HG03520 (cell line): ENCODE data around the gene SUGCT.

Experiments used
- ATAC-seq: cut with Tn5 transposase; IDR thresholded peaks from one replicate; pipeline ENCODE4 v1.9.1; 2021; ENCODE audit warnings: mild to moderate bottlenecking, moderate library complexity; ENCODE audit not compliant: unreplicated experiment

SUGCT gene

DNA sequence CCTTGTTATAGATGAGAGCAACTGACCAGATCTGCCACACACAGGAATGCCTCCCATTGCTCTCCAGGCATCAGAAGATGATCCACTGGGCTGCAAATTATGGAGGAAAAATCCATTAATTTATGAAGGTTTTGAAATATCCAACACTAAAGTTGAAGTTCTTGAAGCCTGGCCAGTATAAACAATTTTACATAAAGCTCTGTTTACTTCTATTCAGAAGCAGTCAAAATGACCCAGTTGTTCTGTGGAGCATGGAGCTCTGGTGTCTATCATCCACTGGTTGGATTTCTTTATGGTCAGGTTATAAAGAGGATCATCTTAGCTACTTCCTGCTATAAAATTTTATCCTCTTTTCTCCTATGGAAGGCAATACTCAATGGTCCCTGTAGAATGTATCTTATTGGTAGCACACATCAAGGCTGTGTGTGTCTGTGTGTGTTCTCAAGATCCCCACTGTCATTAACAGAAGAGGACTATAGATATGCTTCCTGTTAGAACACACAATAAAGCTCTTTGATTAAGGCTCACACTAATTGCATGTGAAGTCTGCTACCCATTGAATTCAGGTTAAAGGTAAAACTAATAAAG is 747.4 kb downstream of the SUGCT start:
- ATAC-seq, result no peak

DNA sequence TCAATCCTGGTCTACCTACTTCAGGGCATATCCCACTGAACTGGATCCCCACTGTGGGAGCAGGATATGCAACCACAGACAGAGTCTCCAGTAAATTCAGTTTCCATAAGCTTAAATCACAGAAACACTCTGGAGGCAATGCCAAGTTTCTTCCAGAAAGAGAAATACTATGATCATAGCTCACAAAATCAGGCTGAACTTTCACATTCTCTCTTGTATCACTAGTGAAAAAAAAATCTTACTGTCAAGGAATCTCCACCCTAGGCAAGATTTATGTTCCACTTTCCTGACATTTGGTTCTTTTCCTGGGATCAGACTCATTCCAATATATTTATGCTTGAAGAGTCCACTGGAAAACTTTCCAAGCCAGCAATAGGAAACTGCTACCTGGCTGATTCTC is 749.0 kb downstream of the SUGCT start:
- ATAC-seq, result no peak

DNA sequence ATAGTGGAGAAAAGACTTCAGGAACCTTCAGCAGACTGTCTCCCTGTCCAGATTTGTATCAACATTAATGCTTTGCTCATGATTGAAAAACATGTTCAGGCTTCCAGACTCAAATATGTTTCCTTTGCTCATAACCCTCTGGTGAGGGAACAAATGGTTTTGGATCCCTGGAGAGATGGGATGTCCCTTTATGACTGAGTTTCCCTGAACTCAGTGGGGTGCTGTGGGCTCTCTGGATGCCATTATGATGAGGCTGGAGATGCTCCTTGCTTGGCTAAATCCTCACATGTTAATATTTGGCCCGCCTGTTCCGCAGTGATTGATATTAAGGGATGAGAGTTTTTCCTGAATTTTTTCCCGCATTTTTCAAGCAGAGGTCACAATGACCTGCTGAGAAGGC is 749.4 kb downstream of the SUGCT start:
- ATAC-seq, result no peak

DNA sequence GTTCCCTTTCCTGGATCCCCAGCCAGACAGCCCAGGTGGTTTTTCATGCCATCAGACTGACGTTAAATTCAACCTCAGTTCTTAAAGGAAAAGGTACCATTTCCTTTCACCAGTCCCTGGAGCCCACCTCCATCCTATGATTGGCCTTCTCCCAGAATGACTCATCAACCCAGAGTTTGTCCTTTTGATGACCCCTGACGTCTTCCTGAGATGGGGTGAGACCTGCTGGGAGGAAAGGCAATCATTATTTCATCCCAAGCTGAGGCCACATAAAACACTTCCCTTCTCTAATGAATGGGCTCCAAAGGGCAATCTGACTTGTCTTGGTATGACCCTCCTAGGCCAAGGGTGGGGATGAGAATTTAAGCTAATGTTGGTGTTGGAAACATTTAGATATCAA is 750.7 kb downstream of the SUGCT start:
- ATAC-seq, result no peak

DNA sequence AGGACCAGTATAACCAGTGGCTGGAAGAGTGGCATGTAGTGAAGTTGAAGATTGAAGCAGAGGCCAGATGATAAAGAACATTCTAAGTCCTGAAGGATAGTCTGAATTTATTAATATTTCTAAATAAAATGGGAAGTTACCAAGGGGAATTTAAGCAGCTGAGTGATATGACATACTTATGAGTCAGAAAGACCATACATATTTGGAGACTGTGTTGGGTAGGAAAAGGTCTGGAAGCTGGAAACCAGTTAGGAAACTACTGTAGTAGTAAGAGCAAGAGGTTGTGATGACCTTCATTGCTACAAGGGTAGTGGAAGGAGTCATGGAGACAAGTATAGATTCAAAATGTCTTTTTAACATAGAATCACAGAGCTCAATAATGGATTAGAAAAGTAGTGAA is 752.3 kb downstream of the SUGCT start:
- no peak for ATAC-seq

DNA sequence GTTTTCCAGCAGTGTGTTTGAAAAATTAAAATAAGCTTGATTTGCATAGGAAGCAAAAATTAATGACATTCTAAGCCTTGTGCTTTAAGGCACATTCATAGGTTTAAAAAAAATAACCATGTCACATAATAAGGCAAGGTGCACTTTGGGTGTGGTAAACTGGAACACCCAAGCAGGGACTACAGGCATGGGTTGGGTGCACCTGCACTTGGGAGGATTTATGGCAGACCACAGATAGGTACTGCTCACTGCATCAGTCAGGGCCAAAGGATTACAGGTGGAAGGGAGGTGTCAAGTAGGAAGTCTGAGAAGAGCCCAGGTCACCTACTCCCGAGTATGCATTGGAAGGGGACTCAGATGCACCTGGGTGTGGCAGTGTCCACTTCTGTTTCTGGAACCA is 753.7 kb downstream of the SUGCT start:
- no peak for ATAC-seq

DNA sequence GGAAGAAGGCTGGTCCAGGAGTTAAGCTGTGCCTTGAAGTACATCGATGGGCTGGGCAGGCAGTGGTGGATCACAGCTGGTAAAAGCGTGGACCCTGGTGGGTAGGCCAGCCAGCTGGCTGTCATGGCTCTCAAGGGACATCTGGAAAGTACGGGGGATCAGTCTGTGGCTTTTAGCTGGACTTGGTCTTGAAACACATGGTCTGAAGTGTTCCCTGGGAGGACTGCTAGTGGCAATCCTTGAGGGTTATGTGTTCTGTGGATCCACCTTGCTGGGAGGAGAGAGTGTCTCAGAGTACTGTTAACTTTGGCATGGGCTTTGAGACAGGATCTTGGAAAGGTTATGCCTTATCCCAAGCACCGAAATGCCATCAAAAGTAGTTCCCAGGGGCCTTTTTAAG is 754.3 kb downstream of the SUGCT start:
- no peak for ATAC-seq

DNA sequence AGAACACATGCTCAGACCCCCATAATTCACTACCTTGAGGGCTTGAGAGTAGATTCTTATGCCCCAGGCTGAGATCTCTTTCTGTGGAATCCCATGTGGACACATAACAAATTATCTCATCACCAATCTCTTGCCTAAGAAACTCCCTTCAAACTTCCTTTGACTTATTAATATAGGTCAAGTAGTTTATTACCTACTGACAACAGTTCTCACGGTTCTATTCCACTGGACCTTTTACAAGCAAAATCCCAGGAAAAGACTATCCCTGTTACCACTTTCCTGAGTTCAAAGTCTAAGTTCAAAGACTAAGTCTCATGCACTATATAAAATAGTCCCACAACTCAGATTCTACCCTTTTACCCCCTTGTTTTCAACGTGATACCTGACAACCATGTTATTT is 754.7 kb downstream of the SUGCT start:
- ATAC-seq, result no peak

DNA sequence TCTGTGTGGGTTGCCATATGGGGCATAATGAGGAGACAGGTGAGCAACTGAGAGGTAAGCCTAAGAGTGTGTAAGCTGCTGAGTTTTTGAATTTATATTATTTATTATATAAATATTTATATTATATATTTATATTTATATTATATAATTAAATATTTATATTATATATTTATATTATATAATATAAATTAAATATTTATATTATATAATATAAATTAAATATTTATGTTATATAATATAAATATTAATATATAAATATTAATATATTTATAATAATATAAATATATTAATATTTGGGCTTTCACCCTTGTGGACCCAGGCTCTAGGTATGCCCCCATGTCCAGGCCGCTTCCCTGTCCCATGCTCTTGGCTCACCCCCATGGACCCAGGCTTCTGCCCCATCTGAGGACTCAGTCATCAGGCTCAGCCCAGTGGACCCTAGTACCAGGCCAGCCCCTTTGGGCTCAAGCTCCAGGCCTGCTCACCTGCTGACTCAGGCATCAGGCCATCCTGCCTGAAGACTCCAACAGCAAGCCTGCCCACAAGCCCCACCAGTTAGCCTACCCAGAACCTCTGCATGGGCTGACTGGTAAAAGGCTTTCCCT is 755.4 kb downstream of the SUGCT start:
- ATAC-seq, result no peak

DNA sequence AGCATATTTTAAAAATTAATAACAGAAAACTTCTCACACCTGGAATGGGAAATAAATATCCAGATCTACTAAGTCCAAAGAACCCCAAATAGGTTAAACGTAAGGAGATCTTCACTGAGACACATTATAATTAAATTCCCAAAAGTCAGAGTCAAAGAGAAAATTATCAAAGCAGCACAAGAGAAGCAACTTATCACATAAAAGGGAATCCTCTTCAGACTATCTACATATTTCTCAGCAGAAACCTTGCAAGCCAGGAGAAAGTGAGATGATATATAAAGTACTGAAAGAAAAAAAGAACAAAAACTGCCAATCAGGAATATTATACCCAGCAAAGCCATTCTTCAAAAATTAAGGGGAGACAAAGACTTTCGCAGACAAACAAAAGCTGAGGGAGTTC is 756.4 kb downstream of the SUGCT start:
- no peak for ATAC-seq

DNA sequence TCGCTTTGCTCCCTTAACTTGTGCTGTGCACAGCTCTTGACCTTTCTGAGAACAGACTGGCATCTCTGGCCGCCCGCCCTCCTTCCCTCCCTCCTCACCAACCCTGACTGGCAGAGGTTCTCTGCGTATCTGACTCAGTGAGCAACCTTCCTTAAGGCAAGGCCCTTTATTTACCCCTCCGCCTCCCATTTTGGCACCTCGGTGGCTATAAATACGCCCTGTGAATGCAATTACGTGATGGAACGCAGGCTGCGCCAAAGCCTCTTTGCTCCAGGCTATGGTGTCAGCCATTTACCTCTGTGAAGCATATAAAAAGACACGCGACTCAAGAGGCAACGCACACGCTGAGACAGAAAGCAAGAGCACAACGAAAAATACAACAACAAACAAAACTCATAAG is 764.3 kb downstream of the SUGCT start:
- no peak for ATAC-seq

DNA sequence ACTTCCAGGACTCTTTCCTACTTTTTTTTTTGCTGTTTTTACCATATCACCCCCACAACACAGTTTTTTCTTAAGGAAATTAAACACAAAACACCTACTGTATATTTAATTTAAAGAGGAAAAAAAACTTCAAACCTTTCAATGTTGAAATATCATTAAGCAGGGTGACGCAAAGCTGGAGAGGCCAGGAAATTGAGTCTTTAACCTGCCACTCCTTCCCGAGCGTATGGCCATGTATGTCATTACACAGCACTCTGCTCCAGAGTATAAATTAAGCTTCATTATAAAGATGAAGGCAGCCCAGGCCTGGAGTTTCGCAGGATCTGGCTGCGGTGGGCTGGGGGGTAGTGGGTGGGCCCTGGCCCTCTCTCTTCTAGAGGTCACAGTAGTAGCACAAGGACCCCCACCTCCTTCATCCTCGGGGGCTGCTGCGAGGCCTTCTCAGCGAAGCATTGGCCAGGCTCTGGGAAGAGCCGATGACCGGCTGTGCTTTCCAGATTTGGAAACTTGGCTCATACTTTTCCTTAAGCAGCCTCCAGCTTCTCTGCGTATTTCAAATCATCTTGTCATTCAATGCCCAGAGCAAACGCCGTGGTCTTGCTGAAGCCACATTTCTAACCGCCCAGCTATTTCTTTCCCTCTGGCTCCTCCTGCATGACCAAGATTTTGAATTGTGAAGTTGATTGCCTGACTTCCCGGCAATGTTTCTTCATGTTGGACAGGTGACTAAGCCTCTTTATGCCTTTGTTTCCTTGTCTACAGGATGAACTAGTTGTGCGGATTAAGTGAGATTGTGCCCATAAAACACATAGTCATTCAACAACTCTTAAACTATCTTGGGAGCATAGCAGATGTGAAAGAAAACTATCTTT is 765.1 kb downstream of the SUGCT start:
- no peak for ATAC-seq

DNA sequence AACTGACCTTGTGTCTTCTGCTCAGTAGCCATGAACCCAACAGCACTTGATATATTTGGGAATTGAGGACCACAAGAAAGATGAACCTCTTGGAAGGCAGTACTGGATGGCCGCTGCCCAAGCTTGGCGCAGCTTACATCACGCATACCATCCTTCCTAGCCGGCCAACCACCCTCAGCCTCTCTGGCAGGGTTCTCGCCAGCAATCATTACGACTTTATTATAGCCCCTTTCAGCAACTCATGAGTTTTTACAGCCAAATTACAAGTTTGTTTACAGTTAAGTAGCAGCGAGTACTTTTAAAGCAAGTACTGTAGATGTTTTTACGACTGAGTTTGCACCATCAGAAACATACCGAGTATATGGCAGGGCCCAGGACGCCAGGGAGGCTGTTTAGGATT is 769.1 kb downstream of the SUGCT start:
- ATAC-seq, result no peak

DNA sequence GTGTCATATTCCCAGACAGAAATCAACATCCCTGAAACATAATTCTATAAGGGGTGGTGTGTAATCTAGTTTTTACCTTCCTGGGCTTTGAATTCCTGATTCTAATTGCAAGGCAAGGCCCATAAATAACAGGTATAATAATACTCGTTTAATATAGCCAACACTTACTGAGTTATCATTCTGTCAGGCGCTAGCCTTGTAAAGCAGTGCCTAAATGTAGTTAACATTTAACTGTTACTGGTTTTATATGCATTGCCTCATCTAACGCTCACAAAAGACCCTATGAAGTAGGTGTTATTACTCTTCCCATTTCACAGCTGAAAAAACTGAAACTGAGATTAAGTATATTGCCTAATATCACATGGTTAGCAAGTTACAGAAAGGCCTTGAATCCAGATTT is 772.5 kb downstream of the SUGCT start:
- ATAC-seq, result no peak

DNA sequence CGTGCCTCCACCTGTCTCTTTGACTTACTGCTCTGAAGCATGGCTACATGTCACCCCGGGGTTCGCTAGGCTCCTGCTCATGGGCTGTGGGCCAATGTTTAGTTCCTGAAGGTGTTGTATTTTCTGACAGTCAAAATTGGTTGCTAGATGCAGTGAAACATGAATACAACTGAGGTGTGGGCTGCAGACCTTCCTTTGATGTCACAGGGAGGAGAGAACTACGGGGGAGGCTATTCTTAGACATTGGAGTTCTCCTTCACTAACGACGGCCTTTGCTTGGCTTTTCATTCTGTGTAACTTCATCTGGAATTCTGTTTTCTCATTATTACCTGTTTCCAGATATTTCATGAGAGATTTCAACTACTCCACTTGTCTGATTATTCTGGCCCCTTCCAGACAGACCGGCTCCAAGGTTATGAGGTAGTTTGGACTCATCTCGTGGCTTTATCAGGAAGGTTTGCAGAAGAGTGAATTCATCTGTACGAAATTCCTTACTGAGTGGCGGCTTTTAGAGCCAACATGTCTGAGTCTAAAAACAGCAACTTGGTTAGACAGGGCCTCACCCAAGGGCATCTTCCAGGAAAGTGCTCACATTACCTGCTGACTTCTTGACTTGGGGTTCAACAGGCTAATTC is 774.7 kb downstream of the SUGCT start:
- ATAC-seq, result no peak
